Trophoblast cell (in vitro differentiated cells and primary cell): Measurements from ENCODE around the gene PIP5KL1. TPM values are rescaled to one million over a fixed set of nuclear protein-coding genes. Genes with fewer than 3 reads are reported as not detected.

Experiments
- DNase-seq, 2 donors: peaks; one replicate each; pipeline ENCODE4 v3.0.0-alpha.2; 2016
- H2AFZ ChIP-seq: 2 replicates; pipeline ENCODE4 v1.6.1; 2013; ENCODE audit warnings: low read length, moderate library complexity, mild to moderate bottlenecking; ENCODE audit not compliant: insufficient read depth, poor library complexity
- H2AK5ac ChIP-seq: 2 replicates; pipeline ENCODE4 v1.6.1; 2013; ENCODE audit warnings: mild to moderate bottlenecking, low read length
- H2BK120ac ChIP-seq: 2 replicates; pipeline ENCODE4 v1.6.1; 2013; ENCODE audit warnings: low read length, mild to moderate bottlenecking, moderate library complexity; ENCODE audit not compliant: insufficient read depth, poor library complexity
- H2BK12ac ChIP-seq: 2 replicates; pipeline ENCODE4 v1.6.1; 2013; ENCODE audit warnings: mild to moderate bottlenecking, low read length, moderate library complexity
- H2BK5ac ChIP-seq: 2 replicates; pipeline ENCODE4 v1.6.1; 2013; ENCODE audit warnings: low read length, low read depth, moderate library complexity, mild to moderate bottlenecking; ENCODE audit not compliant: poor library complexity
- H3K14ac ChIP-seq: 2 replicates; pipeline ENCODE4 v1.6.1; 2013; ENCODE audit warnings: mild to moderate bottlenecking, low read length
- H3K18ac ChIP-seq: 2 replicates; pipeline ENCODE4 v1.6.1; 2013; ENCODE audit warnings: mild to moderate bottlenecking, low read length
- H3K23ac ChIP-seq: 2 replicates; pipeline ENCODE4 v1.6.1; 2013; ENCODE audit warnings: low read length
- H3K27ac ChIP-seq: 2 replicates; pipeline ENCODE4 v1.5.1; 2013; ENCODE audit warnings: low read depth, mild to moderate bottlenecking, inconsistent platforms, low read length, moderate library complexity
- H3K27me3 ChIP-seq: 2 replicates; pipeline ENCODE4 v1.6.1; 2013; ENCODE audit warnings: inconsistent platforms, mild to moderate bottlenecking, low read length, moderate library complexity; ENCODE audit not compliant: insufficient read depth
- H3K36me3 ChIP-seq, 2 experiments: 1 replicate in 1 of 2; 2 replicates in 1 of 2; pipeline ENCODE4 v1.6.1; 2013; ENCODE audit warnings: low read length in 2 of 2, mild to moderate bottlenecking in 2 of 2, moderate library complexity in 1 of 2; ENCODE audit not compliant: insufficient read depth in 2 of 2, control insufficient read depth in 1 of 2
- H3K4ac ChIP-seq: 2 replicates; pipeline ENCODE4 v1.6.1; 2013; ENCODE audit warnings: low read depth, mild to moderate bottlenecking, low read length, moderate library complexity
- H3K4me1 ChIP-seq, 2 experiments: 1 replicate in 1 of 2; 2 replicates in 1 of 2; pipeline ENCODE4 v1.6.1; 2013; ENCODE audit warnings: low read length in 2 of 2, mild to moderate bottlenecking in 2 of 2, moderate library complexity in 1 of 2; ENCODE audit not compliant: insufficient read depth in 2 of 2, control insufficient read depth in 1 of 2
- H3K4me2 ChIP-seq: 2 replicates; pipeline ENCODE4 v1.6.1; 2013; ENCODE audit warnings: inconsistent platforms, mild to moderate bottlenecking, low read length, moderate library complexity
- H3K4me3 ChIP-seq: 2 replicates; pipeline ENCODE4 v1.5.1; 2013; ENCODE audit warnings: mild to moderate bottlenecking, low read depth, low read length, inconsistent platforms
- H3K79me1 ChIP-seq: one replicate; pipeline ENCODE4 v1.6.1; 2013; ENCODE audit warnings: low read length
- H3K79me2 ChIP-seq: 2 replicates; pipeline ENCODE4 v1.6.1; 2013; ENCODE audit warnings: low read length, mild to moderate bottlenecking; ENCODE audit not compliant: control insufficient read depth, insufficient read depth, poor library complexity
- H3K9ac ChIP-seq: 2 replicates; pipeline ENCODE4 v1.6.1; 2013; ENCODE audit warnings: mild to moderate bottlenecking, low read length
- H3K9me3 ChIP-seq: 2 replicates; pipeline ENCODE4 v1.6.1; 2013; ENCODE audit warnings: low read depth, mild to moderate bottlenecking, control low read depth, inconsistent platforms, low read length; ENCODE audit not compliant: insufficient read depth
- H4K12ac ChIP-seq: 2 replicates; pipeline ENCODE4 v1.6.1; 2013; ENCODE audit warnings: low read depth, mild to moderate bottlenecking, low read length, moderate library complexity
- H4K8ac ChIP-seq: 2 replicates; pipeline ENCODE4 v1.6.1; 2013; ENCODE audit warnings: low read depth, mild to moderate bottlenecking, low read length, moderate library complexity
- H4K91ac ChIP-seq: one replicate; pipeline ENCODE4 v1.6.1; 2013; ENCODE audit warnings: low read depth, mild to moderate bottlenecking, low read length, moderate library complexity
- WGBS: extraction: QIAGEN DNeasy Blood & Tissue Kit; methylation state at CpG from one replicate; pipeline ENCODE4 v1.1.7; 2013; ENCODE audit warnings: missing lambda C conversion rate; ENCODE audit not compliant: insufficient read length, insufficient coverage; ENCODE audit errors: extremely low coverage; 5-methylcytosine and 5-hydroxymethylcytosine counted together
- polyA plus RNA-seq: library from polyadenylated mRNA; stranded (reverse); fragments of 200-250 nt; gene quantifications from 2 replicates; pipeline ENCODE4 v1.2.3, GENCODE V29; 2013

PIP5KL1 gene
- 2.9 and 3.3 TPM in 2 replicates for polyA plus RNA-seq

- Histone ChIP-seq H3K4me3 (peak within 1 kb of the TSS; percentile 78), H3K23ac (no peak within 1 kb of the TSS), H3K4me1 (peaks cover 14 to 26% of the 10 kb centered on the region in 2 experiments), H4K12ac (peak within 1 kb of the TSS; percentile 17), H2BK12ac (no peak within 1 kb of the TSS), H3K36me3 (peaks cover 8 to 9% of the 10 kb centered on the region in 2 experiments), H3K18ac (no peak within 1 kb of the TSS), H3K27me3 (peaks cover 13% of the 10 kb centered on the region), H2BK5ac (no peak within 1 kb of the TSS), H2BK120ac (no peak within 1 kb of the TSS), H4K8ac (peak within 1 kb of the TSS; percentile 36), H3K79me2 (no peaks in the 10 kb centered on the region), H2AK5ac (peak within 1 kb of the TSS; percentile 16), H4K91ac (no peak within 1 kb of the TSS), H3K27ac (no peak within 1 kb of the TSS), H3K14ac (no peak within 1 kb of the TSS), H3K9me3 (peaks cover 5% of the 10 kb centered on the region), H3K79me1 (peaks cover 5% of the 10 kb centered on the region), H3K9ac (no peak within 1 kb of the TSS), H3K4ac (no peak within 1 kb of the TSS), H3K4me2 (peak within 1 kb of the TSS; percentile 73), H2AFZ (peak within 1 kb of the TSS; percentile 43)
- peak; percentile 77 to 85 for DNase-seq
- WGBS: no CpG with 5 or more reads among the region's 70 CpGs
These were observed at the start of gene PIP5KL1 for GRCh38 chr9:127930231-127931091. Gene PIP5KL1, minus strand, starts transcription at chr9:127930777. Its CDS starts 25 bp downstream, at chr9:127930752.

GRCh38 chr9:127980060-127980705 is 49.6 kb upstream of the PIP5KL1 start:
- peak; percentile 55 to 58 for DNase-seq
- peak overlapping the region; percentile 85 for H3K4me3 ChIP-seq
- peak overlapping the region; percentile 77 for H3K4ac ChIP-seq
- H3K27ac ChIP-seq: peak overlapping the region; percentile 91
- peaks cover 51% of the 10 kb centered on the region for H3K79me2 ChIP-seq
- peak overlapping the region; percentile 70 for H4K8ac ChIP-seq
- H4K91ac ChIP-seq: peak overlapping the region; percentile 36
- H3K4me1 ChIP-seq: peaks cover 26 to 37% of the 10 kb centered on the region in 2 experiments
- no peaks in the 10 kb centered on the region for H3K9me3 ChIP-seq
- H3K27me3 ChIP-seq: no peaks in the 10 kb centered on the region
- H3K79me1 ChIP-seq: peaks cover 19% of the 10 kb centered on the region
- peak overlapping the region; percentile 76 for H2BK5ac ChIP-seq
- H2BK12ac ChIP-seq: no peak overlapping the region
- peak overlapping the region; percentile 81 for H3K18ac ChIP-seq
- peak overlapping the region; percentile 86 for H3K4me2 ChIP-seq
- H3K14ac ChIP-seq: peak overlapping the region; percentile 80
- peak overlapping the region; percentile 50 for H2AFZ ChIP-seq
- H3K36me3 ChIP-seq: peaks cover 2 to 8% of the 10 kb centered on the region in 2 experiments
- peak overlapping the region; percentile 44 for H2AK5ac ChIP-seq
- H3K9ac ChIP-seq: peak overlapping the region; percentile 71
- no CpG with 5 or more reads among the region's 61 CpGs for WGBS
- H3K23ac ChIP-seq: no peak overlapping the region
- H4K12ac ChIP-seq: no peak overlapping the region
- H2BK120ac ChIP-seq: peak overlapping the region; percentile 16

GRCh38 chr9:127979333-127980059 is 48.9 kb upstream of the PIP5KL1 start:
- Histone ChIP-seq H3K79me1 (peaks cover 19% of the 10 kb centered on the region), H3K27ac (peak overlapping the region; percentile 91), H2BK5ac (peak overlapping the region; percentile 41), H3K23ac (no peak overlapping the region), H2AK5ac (no peak overlapping the region), H4K8ac (no peak overlapping the region), H2AFZ (no peak overlapping the region), H4K91ac (peak overlapping the region; percentile 0), H3K27me3 (no peaks in the 10 kb centered on the region), H3K4me1 (peaks cover 26 to 42% of the 10 kb centered on the region in 2 experiments), H3K4ac (peak overlapping the region; percentile 77), H2BK120ac (no peak overlapping the region), H3K18ac (peak overlapping the region; percentile 81), H2BK12ac (no peak overlapping the region), H3K4me3 (peak overlapping the region; percentile 85), H4K12ac (no peak overlapping the region), H3K4me2 (peak overlapping the region; percentile 86), H3K14ac (peak overlapping the region; percentile 33), H3K79me2 (peaks cover 56% of the 10 kb centered on the region), H3K36me3 (peaks cover 2 to 10% of the 10 kb centered on the region in 2 experiments), H3K9me3 (peaks cover under 1% of the 10 kb centered on the region), H3K9ac (peak overlapping the region; percentile 28)
- WGBS: no CpG with 5 or more reads among the region's 24 CpGs
- peak in 1 of 2 donors; percentile 54 for DNase-seq

DNA sequence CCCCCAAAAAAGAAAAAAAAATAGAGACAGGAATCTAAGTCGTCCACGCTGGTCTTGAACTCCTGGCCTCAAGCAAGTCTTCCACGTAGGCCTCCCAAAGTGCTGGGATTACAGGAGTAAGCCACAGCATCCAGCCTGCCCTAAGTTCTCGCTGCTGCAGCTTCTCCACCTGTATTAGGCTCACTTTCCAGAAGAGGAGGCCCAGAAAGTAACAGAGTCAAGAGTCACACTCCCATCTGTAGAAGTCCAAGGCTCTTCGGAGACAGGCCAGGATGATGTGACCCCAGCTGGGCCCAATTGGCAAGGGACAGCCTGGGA is 48.4 kb upstream of the PIP5KL1 start:
- no peak overlapping the region for H2BK12ac ChIP-seq
- DNase-seq: no peak
- peak overlapping the region; percentile 85 for H3K4me3 ChIP-seq
- peak overlapping the region; percentile 86 for H3K4me2 ChIP-seq
- no peak overlapping the region for H2AFZ ChIP-seq
- H3K27ac ChIP-seq: no peak overlapping the region
- H3K27me3 ChIP-seq: no peaks in the 10 kb centered on the region
- H3K14ac ChIP-seq: no peak overlapping the region
- H3K23ac ChIP-seq: no peak overlapping the region
- H3K18ac ChIP-seq: no peak overlapping the region
- H4K91ac ChIP-seq: no peak overlapping the region
- peaks cover 2% of the 10 kb centered on the region for H3K9me3 ChIP-seq
- peaks cover 2 to 10% of the 10 kb centered on the region in 2 experiments for H3K36me3 ChIP-seq
- H3K9ac ChIP-seq: no peak overlapping the region
- H3K79me2 ChIP-seq: peaks cover 61% of the 10 kb centered on the region
- no CpG with 5 or more reads among the region's 5 CpGs for WGBS
- no peak overlapping the region for H2BK5ac ChIP-seq
- no peak overlapping the region for H4K12ac ChIP-seq
- no peak overlapping the region for H2AK5ac ChIP-seq
- no peak overlapping the region for H4K8ac ChIP-seq
- no peak overlapping the region for H2BK120ac ChIP-seq
- H3K79me1 ChIP-seq: peaks cover 19% of the 10 kb centered on the region
- H3K4me1 ChIP-seq: peaks cover 27 to 44% of the 10 kb centered on the region in 2 experiments
- H3K4ac ChIP-seq: peak overlapping the region; percentile 77
